GM10248 (cell line): Measurements from ENCODE around the gene ARHGEF17.

Experiments
- CTCF ChIA-PET: fragments of 300-600 bp; sonication (Branson Sonifier 250); formaldehyde crosslinking; extraction: SDS; loops from one replicate; lab custom pipeline; 2021; ENCODE audit warnings: antibody characterized with exemption; lab: Yijun Ruan, JAX
- POLR2A ChIA-PET: fragments of 350-650 bp; sonication (Branson Sonifier 250); formaldehyde crosslinking; extraction: SDS; loops from one replicate; lab custom pipeline; 2020; ENCODE audit warnings: antibody characterized with exemption; lab: Yijun Ruan, JAX
- DNase-seq: peaks from one replicate; pipeline ENCODE4 v3.0.0; 2012; ENCODE audit errors: extremely low spot score
- CTCF ChIP-seq: IDR thresholded peaks from 2 replicates; pipeline ENCODE4 v1.5.1; 2012; ENCODE audit warnings: mild to moderate bottlenecking, low read depth; ENCODE audit errors: extremely low read depth, missing control alignments, control extremely low read depth

Gene ARHGEF17

GRCh38 chr11:73331138-73331916 is 23.3 kb downstream of the ARHGEF17 start:
- TF ChIP-seq CTCF, result no peak
- POLR2A ChIA-PET, result no interaction called here
- CTCF ChIA-PET, result interaction anchor here (0.8 to 13.4 kb wide), 5 partner anchors 18 to 62 kb away, joined by 3 to 302 read pairs (median 7); partner anchors contain the start of gene ARHGEF17
- no peak for DNase-seq

- TF ChIP-seq CTCF, result no peak
- POLR2A ChIA-PET, result no interaction called here
- DNase-seq, result no peak
- CTCF ChIA-PET, result interaction anchor here (1.4 to 10.6 kb wide), 6 partner anchors 10 to 328 kb away, joined by 3 to 605 read pairs (median 73); partner anchors contain the start of gene ARHGEF17
These were observed 25.1 kb downstream of the ARHGEF17 start for GRCh38 chr11:73333173-73333572.

- ChIA-PET POLR2A (interaction anchor here (1.0 kb wide), 1 partner anchor 20 kb away, joined by 3 read pairs; no protein-coding TSS in a partner anchor), CTCF (interaction anchor here (1.4 to 10.6 kb wide), 10 partner anchors 11 to 503 kb away, joined by 3 to 605 read pairs (median 19); partner anchors contain the start of gene ARHGEF17)
- TF ChIP-seq CTCF, result no peak
- DNase-seq, result no peak
These were observed 25.7 kb downstream of the ARHGEF17 start for GRCh38 chr11:73333640-73334383.

GRCh38 chr11:73334384-73335203 is 26.5 kb downstream of the ARHGEF17 start:
- peak; percentile 67 for DNase-seq
- ChIA-PET POLR2A (interaction anchor here (1.0 to 1.2 kb wide), 2 partner anchors 21 to 27 kb away, joined by 3 to 11 read pairs; no protein-coding TSS in a partner anchor), CTCF (interaction anchor here (0.8 to 10.6 kb wide), 35 partner anchors 10 to 609 kb away, joined by 3 to 605 read pairs (median 6); partner anchors contain the start of genes ARHGEF17 and STARD10)
- peak; percentile 34 for TF ChIP-seq CTCF

GRCh38 chr11:73335204-73335923 is 27.3 kb downstream of the ARHGEF17 start:
- ChIA-PET CTCF (interaction anchor here (0.8 to 10.6 kb wide), 43 partner anchors 10 to 610 kb away, joined by 3 to 605 read pairs (median 5); partner anchors contain the start of genes ARHGEF17 and STARD10), POLR2A (interaction anchor here (1.2 kb wide), 1 partner anchor 28 kb away, joined by 11 read pairs; no protein-coding TSS in a partner anchor)
- peak; percentile 84 for DNase-seq
- TF ChIP-seq CTCF, result peak; percentile 99
